Tibial nerve (tissue), 4 donors: ENCODE results near the gene SP100. TPM values are rescaled to one million over a fixed set of nuclear protein-coding genes. Genes with fewer than 3 reads are reported as not detected.
"Not testable (repeated sequence)": the region's sequence is repeated elsewhere in the genome, so short reads cannot be mapped to it uniquely, and the experiment has no call there.

Source experiments
- DNase-seq, 2 donors: peaks; one replicate each; pipeline ENCODE4 v3.0.0-alpha.2; 2019; ENCODE audit warnings: low spot score in 2 of 2
- H3K27ac ChIP-seq, 4 donors: fragments of 200-600 bp; sonication (generic) in 3 of 4; one replicate each; pipeline ENCODE4 v1.5.1; 2017 to 2019; ENCODE audit warnings: mild to moderate bottlenecking in 1 of 4
- H3K27me3 ChIP-seq, 2 donors: fragments of 200-600 bp; sonication (generic) in 1 of 2; one replicate each; pipeline versions ENCODE4 v1.5.1 to v1.6.0; 2017 to 2019
- H3K36me3 ChIP-seq, 3 donors: fragments of 200-600 bp; sonication (generic); one replicate each; pipeline ENCODE4 v1.5.1; 2018 to 2019
- H3K4me1 ChIP-seq, 4 donors: fragments of 200-600 bp; sonication (generic) in 3 of 4; one replicate each; pipeline ENCODE4 v1.5.1; 2017 to 2019
- H3K4me3 ChIP-seq, 4 donors: fragments of 200-600 bp; sonication (generic) in 3 of 4; one replicate each; pipeline ENCODE4 v1.5.1; 2017 to 2019; ENCODE audit warnings: mild to moderate bottlenecking in 1 of 4, moderate library complexity in 1 of 4
- H3K9me3 ChIP-seq, 4 donors: fragments of 200-600 bp; sonication (generic) in 3 of 4; one replicate each; pipeline ENCODE4 v1.5.1; 2017 to 2019
- CTCF ChIP-seq, 5 experiments: fragments of 200-600 bp in 3 of 5; fragments of 450-650 bp in 2 of 5; sonication (generic) in 3 of 5; IDR thresholded peaks; one replicate each; pipeline ENCODE4 v1.5.1; 2016 to 2019; ENCODE audit warnings: antibody characterized with exemption in 5 of 5, mild to moderate bottlenecking in 3 of 5, moderate library complexity in 2 of 5
- EP300 ChIP-seq, 2 donors: sonication (generic); formaldehyde crosslinking; IDR thresholded peaks; one replicate each; pipeline ENCODE4 v1.6.1; 2017; ENCODE audit warnings: antibody characterized with exemption in 2 of 2, mild to moderate bottlenecking in 1 of 2
- POLR2A ChIP-seq, 2 donors: fragments of 450-650 bp; IDR thresholded peaks; one replicate each; pipeline ENCODE4 v1.6.1; 2017; ENCODE audit warnings: antibody characterized with exemption in 2 of 2, mild to moderate bottlenecking in 2 of 2, moderate library complexity in 2 of 2
- WGBS, 2 donors: methylation state at CpG; one replicate each; pipeline ENCODE4 v1.1.5; 2018; 5-methylcytosine and 5-hydroxymethylcytosine counted together
- total RNA-seq, 4 donors: library from RNA; depleted of rRNA; stranded (reverse); fragments of >200 nt; gene quantifications; one replicate each; pipeline ENCODE4 v1.1.0, GENCODE V29; 2016

SP100 gene
- total RNA-seq, 4 donors from 2014 or later, result 84.1 to 126 (median 108) TPM

DNA sequence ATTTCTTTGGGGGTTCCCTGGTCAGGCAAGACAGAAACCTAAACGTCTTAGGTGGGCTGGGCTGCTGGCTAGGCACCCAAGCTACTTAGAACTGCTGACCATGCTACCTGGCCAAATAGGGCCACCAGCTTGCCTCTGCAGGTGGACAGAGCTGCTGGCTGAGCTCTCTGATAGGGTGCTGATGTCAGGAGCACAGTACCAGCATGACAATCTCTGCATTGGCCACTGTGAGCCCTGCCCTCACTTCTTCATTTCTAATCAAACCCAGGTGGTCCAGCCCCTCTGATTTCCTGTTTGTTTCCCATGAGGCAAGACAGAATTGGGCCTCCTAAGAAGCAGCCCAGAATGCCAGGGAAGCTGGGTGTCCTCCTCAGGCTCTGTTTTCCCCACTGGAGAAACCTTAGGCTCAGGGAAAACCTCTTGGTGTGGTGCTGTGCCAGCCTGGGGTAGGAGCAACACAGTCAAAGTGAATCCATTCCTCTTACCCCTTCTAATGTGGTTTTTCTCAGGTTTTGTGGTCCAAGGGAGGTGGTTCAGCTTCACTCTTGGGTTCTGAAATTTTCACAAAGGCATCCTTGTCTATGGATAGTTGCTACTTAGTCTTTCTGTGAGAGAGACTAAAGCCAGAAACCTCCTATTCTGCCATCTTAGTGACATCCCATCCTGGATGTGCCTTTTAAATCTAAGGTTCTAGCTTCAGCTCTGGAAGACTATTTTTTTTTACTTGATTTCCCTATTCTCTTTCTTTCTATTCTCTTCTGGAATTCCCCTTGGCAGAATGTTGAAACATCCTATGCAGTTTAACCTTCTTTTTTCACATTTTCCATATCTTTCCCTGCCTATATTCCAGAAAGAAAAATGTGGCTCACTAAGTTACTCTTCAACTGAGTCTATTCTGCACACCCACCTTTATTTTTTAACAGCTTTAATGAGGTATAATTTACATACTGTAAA, 15.2 kb downstream of the SP100 start:
- peaks cover 0 to 31% (median 8%) of the 10 kb centered on the region in 4 donors for H3K9me3 ChIP-seq

DNA sequence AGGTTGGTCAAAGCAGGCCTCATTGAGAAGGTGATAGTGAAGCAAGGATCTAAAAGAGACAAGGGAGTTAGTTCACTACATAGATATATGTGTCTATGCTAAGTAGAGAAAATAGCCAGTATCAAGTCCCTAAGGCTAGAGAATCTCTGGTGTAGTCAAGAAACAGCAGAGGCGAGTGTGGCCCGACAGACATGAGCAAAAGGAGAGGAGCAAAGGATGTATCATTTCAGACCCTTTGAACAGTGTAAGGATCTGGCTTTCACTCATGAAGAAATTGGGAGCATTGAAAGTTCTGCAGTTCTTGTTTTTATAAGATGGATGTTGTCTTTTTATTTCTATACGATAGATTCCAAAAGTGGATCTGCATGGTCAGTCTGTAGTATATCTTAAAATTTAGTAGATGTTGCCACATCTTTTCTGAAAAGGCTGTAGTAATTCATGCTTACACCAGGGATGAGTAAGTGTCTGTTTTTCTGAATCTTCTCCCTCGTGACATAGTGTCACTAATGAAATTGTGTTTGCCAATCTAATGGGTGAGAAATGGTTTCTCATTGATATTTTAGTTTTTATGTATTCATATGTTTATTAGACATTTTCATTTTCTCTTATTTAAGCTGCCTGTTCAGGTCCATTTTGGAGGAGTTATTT, 18.8 kb downstream of the SP100 start:
- 74 to 88% methylated on average over 4 of the region's 4 CpGs for WGBS, 2 donors

More for the DNA sequence above, 15.2 kb downstream of the SP100 start:
- peaks cover 0 to 62% (median 16%) of the 10 kb centered on the region in 3 donors for H3K36me3 ChIP-seq
- no peak for DNase-seq
- H3K27ac ChIP-seq, result peak overlapping the region in 1 of 4 donors; percentile 10
- H3K4me1 ChIP-seq, result peaks cover 0 to 20% (median under 1%) of the 10 kb centered on the region in 4 donors
- no peaks in the 10 kb centered on the region for H3K27me3 ChIP-seq
- no peak for TF ChIP-seq POLR2A (IDR thresholded peaks at IDR 0.05)
- TF ChIP-seq EP300 (IDR thresholded peaks at IDR 0.05), result no peak
- TF ChIP-seq CTCF (IDR thresholded peaks at IDR 0.05), result no peak
- no peak overlapping the region for H3K4me3 ChIP-seq
- WGBS, 2 donors, result 100% methylated on average over 1 of the region's 1 CpG; no CpG with 5 or more reads in 1 of the 2 donors

GRCh38 chr2:230435431-230435830, 19.4 kb downstream of the SP100 start:
- H3K9me3 ChIP-seq, result peaks cover 0 to 17% (median 4%) of the 10 kb centered on the region in 4 donors
- peaks cover 0 to 22% (median 3%) of the 10 kb centered on the region in 4 donors for H3K4me1 ChIP-seq
- 96 to 98% methylated on average over 2 of the region's 2 CpGs for WGBS, 2 donors
- no peak overlapping the region for H3K27ac ChIP-seq
- no peak for DNase-seq
- H3K4me3 ChIP-seq, result no peak overlapping the region
- no peaks in the 10 kb centered on the region for H3K27me3 ChIP-seq
- H3K36me3 ChIP-seq, result peaks cover 0 to 38% (median 0%) of the 10 kb centered on the region in 3 donors
- no peak for TF ChIP-seq CTCF (IDR thresholded peaks at IDR 0.05)
- TF ChIP-seq EP300 (IDR thresholded peaks at IDR 0.05), result no peak
- TF ChIP-seq POLR2A (IDR thresholded peaks at IDR 0.05), result no peak

More for the DNA sequence above, 18.8 kb downstream of the SP100 start:
- Histone ChIP-seq H3K4me1 (peaks cover 0 to 19% (median 1%) of the 10 kb centered on the region in 4 donors), H3K9me3 (peaks cover 0 to 20% (median 5%) of the 10 kb centered on the region in 4 donors), H3K36me3 (peaks cover 0 to 45% (median 0%) of the 10 kb centered on the region in 3 donors), H3K27ac (no peak overlapping the region), H3K27me3 (no peaks in the 10 kb centered on the region), H3K4me3 (no peak overlapping the region)
- DNase-seq, result no peak
- no peak for TF ChIP-seq CTCF (IDR thresholded peaks at IDR 0.05)
- no peak for TF ChIP-seq POLR2A (IDR thresholded peaks at IDR 0.05)
- no peak for TF ChIP-seq EP300 (IDR thresholded peaks at IDR 0.05)

- H3K4me3 ChIP-seq, H3K9me3 ChIP-seq, DNase-seq, H3K27me3 ChIP-seq: not testable (repeated sequence)
- Histone ChIP-seq H3K36me3 (peaks cover 0 to 33% (median 0%) of the 10 kb centered on the region in 3 donors), H3K4me1 (peaks cover 0 to 44% (median 12%) of the 10 kb centered on the region in 4 donors), H3K27ac (peak overlapping the region in 1 of 4 donors; percentile 63)
Measured at GRCh38 chr2:230439121-230439520, 23.1 kb downstream of the SP100 start.

GRCh38 chr2:230439590-230439989, 23.6 kb downstream of the SP100 start:
- 40 to 51% methylated on average over 2 of the region's 2 CpGs for WGBS, 2 donors
- Histone ChIP-seq H3K4me3 (no peak overlapping the region), H3K27ac (peak overlapping the region in 3 of 4 donors; percentile 10 to 63 (median 29)), H3K27me3 (no peaks in the 10 kb centered on the region), H3K4me1 (peaks cover 0 to 44% (median 12%) of the 10 kb centered on the region in 4 donors), H3K9me3 (peaks cover 0 to 10% (median 4%) of the 10 kb centered on the region in 4 donors), H3K36me3 (peaks cover 0 to 38% (median 0%) of the 10 kb centered on the region in 3 donors)
- no peak for TF ChIP-seq EP300 (IDR thresholded peaks at IDR 0.05)
- TF ChIP-seq CTCF (IDR thresholded peaks at IDR 0.05), result no peak
- TF ChIP-seq POLR2A (IDR thresholded peaks at IDR 0.05), result no peak
- DNase-seq, result no peak
